ENCODE data around the gene UTP3.

GRCh38 chr4:70712150-70712549, 23.8 kb downstream of the UTP3 start:
- TF ChIP-seq CTCF (conservative IDR thresholded peaks at IDR 0.05) (no peak), EZH2 (IDR thresholded peaks at IDR 0.05; ENCODE audit: low read depth) (no peak)
